Right renal cortex interstitium (tissue), 3 donors: Measurements from ENCODE around the gene C6orf89. TPM values are rescaled to one million over a fixed set of nuclear protein-coding genes. Genes with fewer than 3 reads are reported as not detected.
A peak's percentile ranks its signal among the peaks of the same experiment; 100 is the strongest.

Experiments
- DNase-seq, 3 donors: peaks; one replicate each; pipeline ENCODE4 v3.0.0-alpha.2; 2013; ENCODE audit warnings: low read depth in 3 of 3, low spot score in 2 of 3
- polyA plus RNA-seq, 3 donors: library from polyadenylated mRNA; unstranded; fragments of 120-200 nt; gene quantifications; one replicate each; pipeline ENCODE4 v1.2.1, GENCODE V29; 2013; ENCODE audit not compliant: insufficient read length in 3 of 3

The C6orf89 gene
- 10 to 100 TPM; 46.9 to 49.8 (median 48.8) TPM for polyA plus RNA-seq

DNA sequence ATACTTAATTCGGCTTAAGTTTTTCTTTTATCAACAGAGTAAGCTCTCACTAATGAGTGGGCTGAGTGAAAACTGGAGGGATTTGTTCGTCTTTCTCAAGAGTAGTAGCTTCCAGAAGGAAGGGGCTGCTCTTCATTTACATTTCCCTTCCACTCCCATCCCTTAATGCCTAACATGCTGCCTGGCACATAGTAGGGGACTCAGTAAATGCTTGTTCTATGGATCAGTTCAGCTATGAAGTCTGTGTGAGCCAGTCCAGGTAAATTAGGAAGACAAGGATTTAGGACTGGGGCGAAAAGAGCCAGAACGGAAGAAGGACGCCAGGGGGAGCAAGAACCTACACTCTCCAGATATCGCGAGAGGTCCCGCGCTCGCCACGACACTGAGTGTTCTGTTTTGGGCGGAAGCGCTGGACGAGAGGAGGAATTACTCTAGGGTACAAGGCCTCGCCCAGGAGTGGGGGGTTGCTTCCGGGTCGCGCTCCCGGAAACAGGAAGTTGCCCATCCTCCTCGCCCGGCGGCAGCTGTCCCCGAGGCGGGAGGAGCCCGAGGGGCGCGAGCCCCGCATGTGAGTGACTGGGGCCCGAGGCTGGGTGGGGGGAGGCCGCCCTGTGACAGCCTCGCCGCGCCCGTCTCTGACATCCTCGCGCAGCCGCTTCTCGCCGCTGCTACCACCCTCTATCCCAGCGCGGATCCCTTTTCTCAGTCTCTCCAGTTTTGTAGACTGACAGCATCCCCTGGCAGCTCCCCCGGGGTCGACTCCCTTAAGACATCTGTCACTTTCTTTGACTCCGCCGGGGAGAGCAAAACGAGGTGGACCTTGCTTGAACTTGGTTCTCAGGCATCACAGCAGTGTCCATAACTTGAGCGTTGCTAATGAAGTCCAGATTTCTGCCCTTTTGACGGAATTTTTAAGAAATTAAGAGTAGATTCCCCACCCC, at the start of gene C6orf89:
Gene C6orf89 (plus strand): TSS at position 492 of the 941 bp plus-strand sequence. CDS start 13,493 bp downstream, outside the sequence.
- DNase-seq: peak; percentile 89 to 96 (median 93)

DNA sequence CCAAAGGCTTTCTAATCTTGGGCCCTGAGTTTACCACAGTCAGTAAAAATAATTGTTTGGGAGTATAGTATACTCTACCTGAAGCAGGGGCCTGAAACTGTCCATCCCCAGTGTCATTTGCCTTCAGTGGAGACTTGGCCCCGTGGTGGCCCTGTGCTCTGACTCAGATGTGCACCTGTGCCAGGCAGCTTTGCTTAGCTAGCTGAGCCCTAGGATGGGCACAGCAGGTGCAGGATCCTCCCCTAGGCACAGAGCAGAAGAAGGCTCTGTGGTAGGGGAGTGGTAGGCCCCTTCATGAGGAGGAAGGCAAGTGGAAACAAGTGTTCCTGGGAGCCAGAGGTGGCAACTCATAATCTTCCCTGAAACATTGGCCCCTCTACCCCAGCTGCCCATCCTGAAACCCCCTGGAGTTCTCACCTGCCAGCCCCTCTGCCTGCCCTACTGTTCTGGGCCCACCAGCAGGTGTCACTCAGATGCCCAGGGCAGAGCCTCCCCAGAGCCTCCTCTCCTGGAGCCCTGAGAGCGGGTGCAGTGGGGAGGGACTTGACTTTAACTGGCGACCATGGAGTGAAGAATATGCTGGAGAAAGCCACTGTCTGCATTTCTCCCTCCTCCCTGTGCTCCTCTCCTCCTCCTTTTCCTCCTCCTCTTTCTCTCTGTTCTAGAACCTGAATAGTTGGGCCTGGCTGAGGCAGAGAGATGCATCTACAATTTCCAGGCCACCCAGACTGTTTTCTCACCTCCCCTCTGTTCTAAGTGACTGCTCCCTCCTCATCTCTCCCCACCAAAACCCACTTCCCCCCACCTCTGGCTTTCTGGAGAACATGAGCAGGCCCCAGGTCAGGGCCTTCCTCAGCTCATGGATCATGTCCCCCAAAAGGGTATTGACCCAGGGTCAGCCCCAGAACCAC, 49.4 kb upstream of the C6orf89 start:
- DNase-seq: no peak

DNA sequence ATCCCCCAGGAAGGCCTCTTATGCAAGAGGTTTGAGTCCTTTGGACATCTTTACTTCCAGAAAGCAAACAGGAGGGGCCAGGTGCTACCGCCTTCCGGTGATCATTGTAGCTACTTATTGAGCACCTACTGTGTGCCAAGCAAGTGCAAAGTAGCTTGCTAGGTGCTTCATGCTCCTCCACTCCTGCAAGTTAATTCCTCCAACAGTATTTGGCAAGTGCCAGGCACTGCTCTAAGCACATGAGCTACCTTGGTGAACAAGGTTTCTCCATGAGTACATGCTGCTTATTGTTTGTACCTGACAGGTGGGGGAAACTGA, 48.8 kb upstream of the C6orf89 start:
- DNase-seq: no peak

DNA sequence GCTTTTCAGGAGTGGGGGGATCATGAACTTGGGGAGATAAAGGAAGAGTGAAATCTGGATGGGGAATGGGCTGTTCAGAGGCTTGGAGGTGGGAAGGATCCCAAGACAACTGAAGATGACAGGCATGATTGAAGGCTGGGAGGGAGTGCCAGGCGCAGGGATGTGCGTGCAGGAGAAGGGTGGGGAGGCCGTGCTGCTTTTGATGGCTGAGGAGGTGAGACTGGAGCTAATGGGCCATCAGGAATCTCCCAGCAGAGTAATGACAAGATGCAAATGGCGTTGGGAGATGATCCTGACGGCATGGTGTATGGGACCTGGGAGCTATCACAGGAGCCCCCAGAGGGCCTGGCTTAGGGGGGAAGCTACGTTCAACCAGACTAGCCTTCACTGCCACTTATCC, 48.1 kb upstream of the C6orf89 start:
- no peak for DNase-seq

GRCh38 chr6:36838896-36839748, 46.6 kb upstream of the C6orf89 start, which contains the start of gene CPNE5:
CPNE5 (minus strand) TSS chr6:36839444; CDS start chr6:36839377, 67 bp downstream.
- no peak for DNase-seq

GRCh38 chr6:36839749-36840431, 45.9 kb upstream of the C6orf89 start:
- DNase-seq: no peak

DNA sequence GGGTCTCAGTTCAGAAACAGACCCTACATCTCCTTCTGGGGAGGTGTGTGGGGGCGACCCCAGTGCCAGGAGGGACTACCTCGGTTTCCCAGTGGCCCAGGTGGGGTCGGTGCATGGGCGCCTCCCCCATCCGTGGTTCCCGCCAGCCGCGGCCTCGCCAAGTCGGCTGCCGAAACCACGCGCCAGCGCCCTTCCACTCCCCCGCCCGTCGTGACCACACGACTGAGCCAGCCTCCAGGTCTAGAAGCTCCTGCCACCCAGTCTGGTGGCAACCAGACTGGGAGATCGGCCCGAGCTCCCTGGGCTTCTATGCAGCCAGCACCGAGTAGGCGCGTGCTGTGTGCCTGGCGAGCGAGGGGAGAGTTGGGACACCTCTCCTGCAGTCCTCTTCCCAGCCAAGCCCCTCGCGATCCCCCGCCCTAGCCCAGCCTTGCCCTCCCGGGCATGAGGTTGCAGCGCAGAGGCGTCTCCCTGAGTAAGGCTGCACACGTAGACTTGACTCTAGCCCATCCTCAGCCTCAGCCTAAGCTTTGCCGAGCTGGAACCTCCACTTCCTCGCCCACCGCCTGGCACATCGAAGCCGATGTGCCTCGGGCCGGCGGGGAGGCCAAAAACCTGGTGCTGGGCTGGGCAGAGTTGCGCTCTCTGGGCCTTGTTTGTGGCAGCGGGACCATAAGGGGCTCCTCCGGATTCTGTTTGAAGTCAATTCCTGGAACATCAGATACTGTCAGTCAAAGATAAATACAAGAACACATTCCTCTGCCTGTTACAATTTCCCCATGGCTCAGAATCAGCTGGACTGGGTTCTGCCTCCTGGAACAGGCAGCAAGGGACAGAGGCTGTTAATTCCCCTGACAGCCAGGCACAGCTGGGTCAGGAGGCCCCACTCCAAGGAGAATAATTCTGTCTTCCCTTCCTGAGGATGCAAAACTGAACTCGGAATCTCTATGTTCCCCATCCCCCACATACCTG, 45.0 kb upstream of the C6orf89 start:
- no peak for DNase-seq

DNA sequence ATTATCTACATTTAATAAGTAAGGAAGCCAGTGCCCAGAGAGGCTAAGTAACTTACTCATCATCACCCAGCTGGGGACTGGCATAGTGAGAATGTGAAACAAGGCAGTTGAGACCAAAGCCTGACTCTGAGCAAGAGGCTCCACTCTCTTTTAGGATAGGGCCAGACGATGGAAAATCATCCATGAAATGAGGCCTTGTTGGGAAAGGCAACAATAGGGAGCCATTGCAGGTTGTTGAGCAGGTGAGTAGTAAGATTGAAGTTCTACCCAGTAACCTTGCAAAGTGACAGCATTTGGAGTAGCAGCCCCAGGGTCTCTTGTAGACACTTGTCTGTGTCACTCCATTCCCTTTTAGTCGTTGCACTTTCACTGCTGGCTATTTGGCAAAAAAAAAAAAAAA, 44.0 kb upstream of the C6orf89 start:
- DNase-seq: no peak

DNA sequence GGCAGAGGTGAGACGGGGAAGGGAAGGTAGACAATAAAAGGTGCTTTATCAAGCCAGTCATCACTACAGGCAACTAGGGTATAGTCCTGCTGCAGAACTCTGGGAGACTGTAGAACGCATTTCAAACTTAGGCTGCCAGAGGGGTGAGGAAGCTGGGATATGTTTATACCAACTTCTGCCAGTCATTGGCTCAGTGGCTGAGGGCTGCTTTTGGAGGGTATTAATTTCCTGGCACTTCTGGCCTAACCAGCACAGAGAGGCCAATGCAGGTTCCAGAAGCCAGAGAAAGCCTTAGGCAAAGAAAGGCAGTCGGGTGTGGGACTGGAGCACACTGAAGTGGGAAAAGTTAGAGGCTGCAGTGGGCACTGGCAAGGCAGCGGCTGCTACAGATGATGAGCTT, 42.6 kb upstream of the C6orf89 start:
- no peak for DNase-seq

DNA sequence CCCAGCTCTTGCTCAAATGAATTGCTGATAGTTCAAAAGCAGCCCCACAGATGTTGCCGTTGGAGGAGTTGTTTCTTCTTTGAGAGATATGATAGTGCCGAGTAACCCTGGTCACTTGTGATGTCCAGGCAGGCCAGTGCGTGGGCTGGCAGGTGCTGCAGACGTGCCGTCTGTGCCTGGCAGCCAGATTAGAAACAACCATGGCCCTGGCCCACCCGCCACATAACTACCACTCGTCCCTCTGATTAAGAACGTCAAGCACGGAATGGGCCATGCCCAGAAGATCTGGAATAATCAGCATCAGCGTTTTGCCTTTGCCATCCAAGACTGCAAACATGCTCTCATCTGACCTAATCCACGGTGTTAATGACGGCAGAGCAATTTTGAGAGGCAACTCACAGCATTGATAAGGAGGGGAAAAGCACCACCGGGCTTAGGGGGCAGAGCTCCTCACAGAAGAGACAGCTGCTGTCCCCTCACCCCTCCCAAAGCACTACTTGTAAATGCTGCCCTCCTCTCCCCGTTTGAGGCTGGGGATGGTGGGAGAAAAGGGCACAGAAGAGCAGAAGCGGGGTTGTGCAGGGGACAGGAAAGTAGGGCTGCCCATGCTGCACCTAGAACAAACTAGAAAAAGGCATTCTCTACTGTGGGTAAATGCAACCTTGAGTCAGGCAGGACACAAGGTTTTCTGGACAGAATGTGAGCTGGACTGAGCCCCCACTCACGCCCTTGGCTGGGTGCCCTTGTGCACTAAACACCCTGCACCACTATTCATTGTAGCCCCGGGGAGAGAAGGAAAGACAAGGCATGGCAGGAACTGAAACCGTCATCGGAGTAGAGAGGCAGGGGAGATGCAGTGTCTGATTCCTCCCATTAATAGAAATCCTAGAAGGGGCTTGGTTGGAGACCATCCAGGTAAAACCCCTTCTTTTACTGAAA, 41.3 kb upstream of the C6orf89 start:
- DNase-seq: no peak

DNA sequence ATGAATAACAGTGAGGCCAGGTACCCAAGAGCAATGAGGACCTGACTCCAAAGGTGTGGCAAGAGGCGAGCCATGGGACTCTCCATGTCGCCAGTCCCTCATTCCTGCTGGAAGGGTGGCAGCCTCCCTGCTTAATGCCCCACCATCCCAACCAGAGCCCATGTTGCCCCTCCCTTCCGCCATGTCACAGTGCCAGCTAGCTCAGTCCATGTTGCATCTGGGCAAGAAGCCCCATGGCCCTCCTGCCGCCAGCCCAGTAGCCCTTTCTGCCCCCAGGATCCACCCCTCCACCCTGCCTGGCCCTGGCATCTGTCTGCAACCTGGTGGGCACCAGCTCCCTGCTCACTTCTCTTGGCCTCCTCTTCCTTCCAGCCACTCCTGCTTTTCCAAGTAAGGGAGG, 40.5 kb upstream of the C6orf89 start:
- DNase-seq: no peak

GRCh38 chr6:36847152-36847551, 38.6 kb upstream of the C6orf89 start:
- no peak for DNase-seq

- DNase-seq: no peak
Measured at GRCh38 chr6:36847991-36848390, 37.8 kb upstream of the C6orf89 start.

DNA sequence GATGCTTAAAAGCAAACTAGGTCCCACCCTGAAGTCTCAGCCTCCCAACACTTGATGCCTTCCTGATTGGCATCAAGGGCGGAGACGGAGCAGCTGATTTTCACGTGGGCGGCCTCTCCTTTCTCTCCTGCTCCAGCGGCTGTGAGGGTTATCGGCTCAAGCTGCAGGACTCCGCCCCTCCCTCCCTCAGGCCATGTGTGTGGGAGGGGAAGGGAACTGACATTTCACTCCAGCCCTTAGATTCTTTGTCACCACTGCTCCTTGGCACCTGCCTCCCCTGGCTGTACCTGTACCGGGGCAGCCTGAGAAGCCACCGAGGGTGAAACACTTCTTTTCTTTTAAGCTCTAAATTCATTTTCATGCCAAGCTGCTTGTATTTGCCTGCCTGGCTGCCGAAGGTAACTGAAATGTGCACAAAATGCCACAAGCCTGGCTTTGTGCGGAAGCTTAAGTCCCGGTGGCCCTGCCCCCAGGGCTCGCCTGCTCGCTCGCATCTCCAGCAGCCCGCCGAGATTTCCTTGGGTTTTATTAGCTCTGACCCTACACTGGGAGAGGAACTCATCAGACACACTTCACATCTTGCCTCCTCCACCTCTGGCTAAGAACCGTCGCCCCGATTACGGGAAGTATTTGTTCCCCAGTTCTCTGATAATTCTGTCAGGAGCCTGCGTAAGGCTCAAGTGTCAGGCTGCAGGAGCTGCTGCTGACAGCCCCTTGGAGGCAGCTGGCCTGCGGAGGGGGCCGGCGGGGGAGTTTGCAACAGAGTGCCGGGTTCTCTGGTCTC, 36.9 kb upstream of the C6orf89 start:
- peak in 1 of 3 donors; percentile 55 for DNase-seq

- DNase-seq: no peak
Measured at GRCh38 chr6:36850021-36850420, 35.7 kb upstream of the C6orf89 start.

- DNase-seq: peak in 2 of 3 donors; percentile 62 to 71
Measured at GRCh38 chr6:36851149-36851614, 34.6 kb upstream of the C6orf89 start.

DNA sequence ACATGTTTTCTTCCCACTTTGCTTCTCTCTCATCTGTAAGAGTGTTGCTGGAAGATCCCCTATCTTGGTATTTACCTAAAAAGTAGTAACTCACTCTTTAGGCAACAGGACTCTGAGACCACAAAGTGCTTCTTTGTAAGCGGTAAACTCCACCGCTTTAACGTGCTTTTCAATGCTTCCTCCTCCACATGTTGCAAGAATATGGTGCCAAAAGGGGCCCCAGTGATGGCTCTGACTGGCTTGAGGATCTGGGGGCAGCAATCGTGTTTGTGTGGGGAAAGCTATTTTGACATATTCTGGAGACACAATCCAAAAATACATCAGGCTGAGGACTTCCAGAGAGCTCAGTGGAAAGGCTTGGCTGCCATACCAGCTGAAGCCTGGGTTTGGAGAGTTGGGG, 34.1 kb upstream of the C6orf89 start:
- no peak for DNase-seq
